Urothelium cell line (cell line): ENCODE results near the gene ACCS.

Experiments used
- DNase-seq: peaks from one replicate; pipeline ENCODE4 v3.0.0; 2011; ENCODE audit warnings: low spot score, mixed read lengths
- FAIRE-seq: peaks from 2 replicates; lab custom pipeline; 2011; peaks lifted over from hg19 to GRCh38; lab: Jason Lieb, UNC

The ACCS gene

DNA sequence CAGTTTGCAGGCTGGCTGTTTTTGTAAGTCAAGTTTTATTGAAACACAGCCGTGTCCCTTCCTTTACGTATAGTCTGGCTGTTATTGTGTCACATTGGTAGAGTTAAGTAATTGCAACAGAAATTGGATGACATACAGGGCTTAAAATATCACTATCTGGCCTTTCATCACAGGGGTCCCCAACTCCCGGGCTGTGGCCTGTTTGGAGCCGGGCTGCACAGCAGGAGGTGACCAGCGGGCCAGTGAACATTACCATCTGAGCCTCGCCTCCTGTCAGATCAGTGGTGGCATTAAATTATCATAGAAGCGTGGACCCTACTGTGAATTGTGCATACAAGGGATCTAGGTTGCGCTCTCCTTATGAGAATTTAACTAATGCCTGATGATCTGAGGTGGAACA lies 61.1 kb downstream of the ACCS start:
- no peak for FAIRE-seq
- no peak for DNase-seq

DNA sequence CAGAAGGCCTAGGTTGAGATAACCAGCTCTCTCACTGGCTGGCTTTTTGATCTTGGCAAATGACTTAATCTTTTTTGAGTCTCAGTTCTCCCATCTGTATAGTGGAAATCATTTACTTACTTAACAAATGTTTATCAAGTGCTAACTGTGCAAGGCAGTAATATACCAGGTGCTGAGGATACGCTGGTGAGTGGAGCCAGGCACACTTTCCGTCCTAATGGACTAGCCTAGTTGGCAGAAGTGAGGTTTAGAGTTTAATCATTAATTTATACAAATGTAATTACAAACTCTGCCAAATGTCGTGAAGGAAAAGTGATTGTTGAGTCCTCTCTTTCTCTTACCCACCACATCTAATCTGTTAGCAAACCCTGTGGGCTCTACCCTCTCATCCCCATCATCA lies 62.7 kb downstream of the ACCS start:
- DNase-seq: no peak

DNA sequence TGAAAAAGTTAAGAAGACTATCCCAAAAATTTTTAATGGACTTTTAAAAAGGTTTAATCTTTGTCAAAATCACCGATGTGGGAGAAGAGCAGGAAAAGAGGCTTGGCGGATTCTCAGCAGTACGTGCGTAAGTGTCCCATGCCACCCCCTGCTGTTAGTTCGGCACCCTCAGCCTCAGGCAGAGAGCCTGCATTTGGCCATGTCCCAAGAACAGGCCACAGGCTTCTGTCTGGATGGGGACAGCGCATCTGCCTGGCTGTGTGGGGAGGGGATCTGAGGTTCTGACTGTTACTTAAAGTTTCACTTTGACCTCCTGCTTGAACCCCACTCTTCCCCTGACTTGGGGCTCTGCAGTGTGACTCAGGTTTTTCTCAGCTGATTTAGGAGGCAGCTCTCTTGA lies 64.7 kb downstream of the ACCS start:
- no peak for FAIRE-seq
- DNase-seq: no peak

More for the DNA sequence above, 62.7 kb downstream of the ACCS start:
- no peak for FAIRE-seq

DNA sequence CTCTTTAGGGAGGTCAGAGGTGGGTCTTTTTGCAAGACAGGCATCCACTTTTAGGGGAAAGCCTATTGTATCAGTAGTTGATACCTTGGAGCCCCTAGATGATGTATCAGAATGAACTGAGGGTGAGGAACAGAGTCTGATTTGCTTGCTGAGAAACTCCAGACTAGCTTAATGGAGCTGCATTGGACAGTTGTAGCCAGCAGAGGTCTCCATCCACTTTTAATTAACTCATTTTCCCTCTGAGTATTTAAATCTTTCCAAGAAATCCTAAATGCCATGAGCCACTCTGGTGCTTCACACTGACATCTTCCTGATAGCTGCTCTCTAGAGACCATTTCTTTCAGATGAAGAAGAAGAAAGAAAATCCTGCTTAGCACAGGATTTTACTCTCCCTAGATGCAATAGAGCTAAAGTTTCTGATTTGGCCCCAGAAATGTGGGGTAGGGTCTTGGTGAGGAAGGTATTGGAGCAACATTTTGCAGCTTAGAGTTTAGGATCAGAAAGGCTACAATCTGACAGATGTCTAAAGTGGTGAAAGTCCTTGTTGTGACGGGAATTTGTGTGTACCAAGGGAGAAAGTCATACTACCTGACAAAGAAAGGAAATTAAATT lies 67.4 kb downstream of the ACCS start:
- DNase-seq (peak; percentile 27), FAIRE-seq (no peak)
